GM19467 (cell line): ENCODE measurements around the gene MIX23.

ENCODE experiments used
- ATAC-seq: cut with Tn5 transposase; IDR thresholded peaks from one replicate; pipeline ENCODE4 v1.9.1; 2021; ENCODE audit warnings: mild to moderate bottlenecking, moderate library complexity; ENCODE audit not compliant: unreplicated experiment

The MIX23 gene

GRCh38 chr3:122353215-122353614, 29.8 kb downstream of the MIX23 start:
- ATAC-seq, result no peak

DNA sequence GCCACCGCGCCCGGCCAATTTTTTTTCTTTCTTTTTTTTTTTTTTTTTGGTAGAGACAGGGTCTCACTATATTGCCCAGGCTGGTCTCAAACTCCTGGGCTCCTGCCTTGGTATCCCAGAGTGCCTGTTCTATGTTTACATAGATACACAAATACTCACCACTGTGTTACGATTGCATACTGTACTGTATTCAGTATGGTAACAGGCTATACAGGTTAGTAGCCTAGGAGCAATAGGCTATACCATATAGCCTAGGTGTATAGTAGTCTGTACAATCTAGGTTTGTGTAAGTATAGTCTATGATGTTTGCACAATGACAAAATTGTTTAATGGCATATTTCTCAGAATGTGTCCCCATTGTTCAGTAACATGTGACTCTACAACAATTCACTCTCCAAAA, 31.4 kb downstream of the MIX23 start:
- ATAC-seq, result no peak

DNA sequence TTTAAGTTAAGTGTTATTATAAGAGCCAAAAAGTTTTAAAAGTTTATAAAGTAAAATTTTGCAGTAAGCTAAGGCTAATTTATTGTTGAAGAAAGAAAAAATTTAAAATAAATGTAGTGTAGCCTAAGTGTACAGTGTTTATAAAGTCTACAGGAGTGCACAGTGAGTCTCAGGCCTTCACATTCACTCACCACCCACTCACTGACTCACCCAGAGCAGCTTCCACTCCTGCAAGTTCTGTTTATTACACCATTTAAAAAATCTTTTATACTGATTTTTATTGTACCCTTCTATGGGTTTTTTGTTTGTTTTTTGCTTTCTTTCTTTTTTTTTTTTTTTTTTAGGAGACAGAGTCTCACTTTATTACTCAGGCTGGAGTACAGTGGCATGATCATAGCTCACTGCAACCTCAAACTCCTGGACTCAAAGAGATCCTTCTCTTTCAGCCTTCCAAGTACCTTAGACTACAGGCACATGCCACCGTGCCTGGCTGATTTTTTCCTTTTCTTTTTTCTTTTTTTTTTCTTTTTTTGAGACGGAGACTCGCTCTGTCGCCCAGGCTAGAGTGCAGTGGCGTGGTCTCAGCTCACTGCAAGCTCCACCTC, 32.1 kb downstream of the MIX23 start:
- no peak for ATAC-seq

GRCh38 chr3:122349171-122349570, 33.9 kb downstream of the MIX23 start:
- ATAC-seq, result no peak

DNA sequence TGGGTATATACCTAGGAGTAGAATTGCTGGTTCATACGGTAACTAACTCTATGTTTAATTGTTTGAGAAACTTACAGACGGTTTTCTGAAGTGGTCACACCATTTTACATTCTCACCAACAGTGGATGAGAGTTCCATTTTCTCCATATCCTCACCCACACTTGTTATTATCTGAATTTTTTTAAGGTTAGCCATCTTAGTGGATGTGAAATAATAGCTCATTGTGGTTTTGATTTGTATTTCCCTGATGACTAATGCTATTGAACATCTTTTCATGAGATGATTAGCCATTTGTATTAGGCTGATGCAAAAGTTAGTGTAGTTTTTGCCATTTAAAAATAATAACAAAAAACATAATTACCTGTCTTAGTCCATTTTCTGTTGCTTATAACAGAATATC, 39.4 kb downstream of the MIX23 start:
- ATAC-seq, result no peak

DNA sequence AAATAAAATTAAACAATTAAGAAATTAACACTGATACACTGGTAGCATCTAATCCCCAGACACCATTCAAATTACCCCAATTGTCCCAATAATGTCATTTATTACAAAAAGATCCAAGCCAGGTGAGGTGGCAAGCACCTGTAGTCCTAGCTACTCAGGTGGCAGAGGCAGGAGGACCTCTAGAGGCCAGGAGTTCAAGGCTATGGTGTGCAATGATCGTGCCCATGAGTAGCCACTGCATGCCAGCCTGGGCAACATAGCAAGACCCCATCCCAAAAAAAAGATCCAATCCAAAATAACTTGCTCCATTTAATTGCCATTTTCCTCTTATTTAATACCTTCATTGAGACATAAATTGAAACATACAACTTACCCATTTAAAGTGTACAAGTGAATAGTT, 40.2 kb downstream of the MIX23 start:
- no peak for ATAC-seq

DNA sequence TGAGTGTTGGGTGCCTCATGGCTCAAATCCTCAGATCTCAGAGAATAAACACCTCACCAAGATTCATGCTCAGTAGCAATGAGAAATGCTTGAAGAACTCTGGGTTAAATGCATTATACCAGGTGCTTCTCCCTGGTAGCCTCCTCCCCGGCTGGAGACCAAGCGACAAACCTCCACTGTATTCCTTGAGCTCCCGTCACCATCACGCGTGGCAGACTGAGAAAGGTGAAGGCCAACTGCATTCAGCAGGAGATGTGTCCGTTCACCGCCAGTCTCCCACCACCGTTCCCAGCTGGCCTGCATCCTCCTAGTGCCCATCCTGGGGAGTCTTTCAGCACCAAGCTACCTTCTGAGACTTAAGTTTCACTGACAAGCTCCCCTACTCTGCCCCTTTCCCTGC, 50.5 kb downstream of the MIX23 start:
- ATAC-seq, result no peak

- ATAC-seq, result no peak
These were observed 51.1 kb downstream of the MIX23 start for GRCh38 chr3:122331886-122332285.

GRCh38 chr3:122325769-122326168, 57.3 kb downstream of the MIX23 start:
- ATAC-seq, result no peak

DNA sequence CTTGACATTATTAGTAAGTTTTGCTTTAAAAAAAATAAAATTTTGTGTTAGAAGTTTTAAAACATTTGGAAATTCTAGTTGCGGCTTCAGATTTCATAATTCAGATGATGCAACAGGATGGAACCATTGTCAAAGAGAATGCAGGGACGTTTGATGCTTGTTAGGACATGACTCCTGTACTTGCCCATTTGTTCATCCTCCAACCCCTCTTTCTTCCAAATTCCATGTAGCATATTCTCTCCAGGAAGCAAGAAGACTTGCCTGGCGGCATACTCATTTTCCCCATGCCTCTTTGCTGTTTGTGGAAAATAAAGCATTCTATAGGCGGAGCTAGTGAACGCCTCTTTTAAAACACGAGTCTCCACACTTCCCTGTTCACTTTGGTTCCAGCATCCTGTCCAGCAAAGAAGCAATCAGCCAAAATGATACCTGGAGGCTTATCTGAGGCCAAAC, 58.1 kb downstream of the MIX23 start, which contains the start of gene CSTA:
CSTA (plus strand) TSS at position 378 of the 453 bp plus-strand sequence; CDS start at position 423, 45 bp downstream.
- no peak for ATAC-seq

- ATAC-seq, result no peak
These were observed 60.6 kb downstream of the MIX23 start for GRCh38 chr3:122322095-122323075.

GRCh38 chr3:122318620-122319019, 64.4 kb downstream of the MIX23 start:
- no peak for ATAC-seq

GRCh38 chr3:122316368-122316767, 66.7 kb downstream of the MIX23 start:
- no peak for ATAC-seq

- no peak for ATAC-seq
These were observed 67.4 kb downstream of the MIX23 start for GRCh38 chr3:122315619-122316018.

DNA sequence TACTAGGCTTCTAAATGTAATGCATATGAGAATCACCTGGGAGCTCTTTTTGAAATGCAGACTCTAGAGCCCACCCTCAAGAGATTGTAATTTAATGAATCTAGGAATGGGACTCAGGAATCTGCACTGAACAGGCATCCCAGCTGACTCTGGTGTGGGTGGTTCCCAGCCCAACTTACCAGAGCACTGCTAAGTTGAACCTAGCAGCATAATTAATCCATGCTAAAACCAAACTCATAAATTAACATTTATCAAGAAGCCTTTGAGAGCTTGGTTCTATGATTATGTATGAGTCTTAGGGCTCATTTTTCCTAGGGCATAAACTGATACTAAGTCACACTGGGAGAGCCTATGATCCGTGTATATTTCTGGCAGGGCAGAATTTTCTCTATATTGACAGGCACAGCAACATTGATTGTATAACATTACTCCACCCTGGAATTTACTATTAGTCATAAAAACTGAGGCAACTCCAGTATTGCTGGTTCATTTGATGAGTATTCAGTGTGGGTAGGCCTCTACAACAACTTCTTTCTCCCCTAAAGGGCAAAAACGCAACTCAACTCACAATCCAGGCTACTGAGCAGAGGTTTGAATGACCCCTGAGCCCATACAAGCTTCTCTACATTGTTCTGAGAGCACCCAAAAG, 68.7 kb downstream of the MIX23 start:
- ATAC-seq, result no peak

DNA sequence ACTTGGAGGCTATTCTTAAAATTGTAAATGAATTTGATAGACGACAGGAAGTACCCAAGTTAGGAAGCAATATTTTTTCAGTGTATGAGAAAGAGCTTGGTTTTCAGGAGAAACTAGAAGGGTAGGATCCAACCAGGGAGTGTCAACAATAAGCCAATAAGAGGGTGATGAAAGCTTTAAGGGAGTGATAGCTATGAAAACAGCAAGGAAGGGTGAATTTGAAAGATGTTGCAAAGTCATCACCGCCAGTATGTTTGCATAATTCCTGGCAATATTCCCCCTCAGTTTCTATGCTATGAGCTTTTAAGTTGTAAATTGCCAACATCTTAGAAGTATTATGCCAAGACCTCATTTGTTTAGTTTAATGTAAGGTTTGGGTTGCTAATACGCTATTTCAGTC, 69.8 kb downstream of the MIX23 start:
- no peak for ATAC-seq

DNA sequence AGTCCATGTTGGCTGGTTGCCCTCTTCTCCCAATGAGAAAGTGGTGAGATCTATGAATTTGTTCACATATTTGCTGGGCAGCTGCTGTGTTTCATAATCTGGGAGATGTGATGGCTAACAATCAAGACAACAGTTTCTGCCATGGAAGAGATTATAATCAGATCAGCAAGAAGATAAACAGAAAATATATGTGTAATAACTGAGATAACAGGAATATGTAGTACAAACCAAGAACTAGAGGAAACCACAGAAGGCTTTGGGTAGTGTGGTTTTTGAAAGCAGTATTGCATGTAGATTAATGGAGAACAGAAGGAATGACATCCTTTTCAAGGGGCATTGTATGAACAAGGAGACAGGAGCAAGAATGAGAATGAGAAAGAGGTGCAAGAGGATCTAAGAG, 70.2 kb downstream of the MIX23 start:
- no peak for ATAC-seq

GRCh38 chr3:122310361-122310760, 72.7 kb downstream of the MIX23 start:
- no peak for ATAC-seq
